ENCODE data around the gene DUOX1.

DNA sequence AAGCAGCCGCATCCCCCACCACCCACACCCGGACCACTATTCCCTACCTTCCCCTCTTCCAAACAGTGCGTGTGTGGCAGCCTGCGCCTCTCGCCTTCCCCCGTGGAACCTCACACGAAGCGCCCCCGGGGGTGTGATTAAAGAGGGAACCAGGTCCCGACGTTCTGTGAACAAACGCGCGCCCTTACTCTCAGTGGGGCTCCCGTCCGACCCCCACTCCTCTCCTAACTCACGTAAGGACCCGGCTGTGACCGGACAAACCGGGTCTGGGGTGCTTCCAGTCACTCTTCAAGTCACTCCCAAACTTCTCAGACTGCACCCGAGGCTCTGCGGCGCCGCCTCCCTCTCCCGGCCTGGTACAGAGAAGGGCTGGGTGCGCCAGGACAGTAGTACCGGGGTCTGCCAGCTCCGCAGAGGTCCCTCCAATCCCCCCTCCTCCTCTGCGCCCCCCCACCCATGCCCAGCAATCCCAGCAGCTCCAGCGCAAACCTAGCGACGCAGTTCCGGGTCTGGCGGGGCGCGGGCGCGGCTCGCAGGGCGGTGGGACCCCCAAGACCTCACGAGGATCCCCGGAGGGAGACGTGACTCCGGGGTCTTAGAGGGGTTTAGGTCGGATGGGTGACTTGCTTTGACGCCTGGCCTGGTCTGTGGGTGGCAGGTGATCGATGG lies 689 bp upstream of the DUOX1 start:
- TF ChIP-seq, protein P1, sequence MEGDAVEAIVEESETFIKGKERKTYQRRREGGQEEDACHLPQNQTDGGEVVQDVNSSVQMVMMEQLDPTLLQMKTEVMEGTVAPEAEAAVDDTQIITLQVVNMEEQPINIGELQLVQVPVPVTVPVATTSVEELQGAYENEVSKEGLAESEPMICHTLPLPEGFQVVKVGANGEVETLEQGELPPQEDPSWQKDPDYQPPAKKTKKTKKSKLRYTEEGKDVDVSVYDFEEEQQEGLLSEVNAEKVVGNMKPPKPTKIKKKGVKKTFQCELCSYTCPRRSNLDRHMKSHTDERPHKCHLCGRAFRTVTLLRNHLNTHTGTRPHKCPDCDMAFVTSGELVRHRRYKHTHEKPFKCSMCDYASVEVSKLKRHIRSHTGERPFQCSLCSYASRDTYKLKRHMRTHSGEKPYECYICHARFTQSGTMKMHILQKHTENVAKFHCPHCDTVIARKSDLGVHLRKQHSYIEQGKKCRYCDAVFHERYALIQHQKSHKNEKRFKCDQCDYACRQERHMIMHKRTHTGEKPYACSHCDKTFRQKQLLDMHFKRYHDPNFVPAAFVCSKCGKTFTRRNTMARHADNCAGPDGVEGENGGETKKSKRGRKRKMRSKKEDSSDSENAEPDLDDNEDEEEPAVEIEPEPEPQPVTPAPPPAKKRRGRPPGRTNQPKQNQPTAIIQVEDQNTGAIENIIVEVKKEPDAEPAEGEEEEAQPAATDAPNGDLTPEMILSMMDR (IDR thresholded peaks at IDR 0.05): no peak
- no peak for TF ChIP-seq POLR2A (IDR thresholded peaks at IDR 0.05)
